Peyer's patch (tissue), 4 donors: ENCODE measurements around the gene ZBTB49. TPM values are rescaled to one million over a fixed set of nuclear protein-coding genes. Genes with fewer than 3 reads are reported as not detected.

ENCODE experiments used
- DNase-seq, 3 donors: peaks; one replicate each; pipeline ENCODE4 v3.0.0-alpha.2; 2017 to 2019
- H3K27ac ChIP-seq, 4 donors: fragments of 200-600 bp; sonication (generic); one replicate each; pipeline ENCODE4 v1.5.1; 2016 to 2019
- H3K27me3 ChIP-seq, 2 donors: fragments of 200-600 bp; sonication (generic); one replicate each; pipeline ENCODE4 v1.5.1; 2019
- H3K36me3 ChIP-seq, 3 donors: fragments of 200-600 bp; sonication (generic); one replicate each; pipeline ENCODE4 v1.5.1; 2016 to 2019
- H3K4me1 ChIP-seq, 4 donors: fragments of 200-600 bp; sonication (generic); one replicate each; pipeline ENCODE4 v1.5.1; 2016 to 2019
- H3K4me3 ChIP-seq, 4 donors: fragments of 200-600 bp; sonication (generic); 1 replicate in 3 of 4; 2 replicates in 1 of 4; pipeline ENCODE4 v1.5.1; 2016 to 2019; ENCODE audit warnings: mild to moderate bottlenecking in 1 of 4
- H3K9me3 ChIP-seq, 4 donors: fragments of 200-600 bp; sonication (generic); one replicate each; pipeline ENCODE4 v1.5.1; 2016 to 2019; ENCODE audit warnings: mild to moderate bottlenecking in 1 of 4
- POLR2A ChIP-seq, 2 donors: fragments of 450-650 bp; IDR thresholded peaks; one replicate each; pipeline ENCODE4 v1.5.1; 2017; ENCODE audit warnings: antibody characterized with exemption in 2 of 2, mild to moderate bottlenecking in 2 of 2, moderate library complexity in 2 of 2
- total RNA-seq, 4 donors: library from RNA; depleted of rRNA; stranded (reverse); fragments of >200 nt; gene quantifications; one replicate each; pipeline ENCODE4 v1.1.0, GENCODE V29; 2016
- TF ChIP-seq, protein P1 (sequence below), 6 experiments: fragments of 450-650 bp in 4 of 6; fragments of 200-600 bp in 2 of 6; sonication (generic) in 1 of 6; IDR thresholded peaks; one replicate each; pipeline ENCODE4 v1.5.1; 2017 to 2019; ENCODE audit warnings: antibody characterized with exemption in 6 of 6, mild to moderate bottlenecking in 3 of 6, moderate library complexity in 1 of 6

Gene ZBTB49
- total RNA-seq, 4 donors from 2014 or later = 3.3 to 17.0 (median 11.7) TPM

DNA sequence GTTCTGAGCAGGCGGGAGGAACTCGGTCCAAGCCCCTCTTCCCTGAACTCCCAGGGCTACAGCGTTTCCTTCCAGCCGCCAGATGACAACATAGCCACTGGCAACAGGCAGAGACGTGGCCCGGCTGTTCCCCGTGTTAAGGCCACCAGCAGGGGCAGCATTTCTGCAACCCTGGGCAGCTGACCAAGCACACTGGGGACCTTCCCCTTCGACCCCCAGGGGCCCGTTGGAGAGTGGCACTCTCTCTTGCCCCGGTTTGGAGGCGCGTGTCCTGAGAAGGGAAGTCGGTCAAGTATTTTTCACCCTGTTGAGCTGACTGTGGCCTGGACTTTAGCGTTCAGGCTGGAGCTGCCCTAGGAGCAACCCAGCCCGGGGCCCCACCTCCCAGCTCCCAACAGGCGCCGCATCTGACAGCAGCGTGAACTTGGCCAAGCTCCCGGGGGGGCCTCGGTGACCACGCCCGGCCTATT lies 37.6 kb downstream of the ZBTB49 start:
- no peaks in the 10 kb centered on the region for H3K36me3 ChIP-seq
- no peaks in the 10 kb centered on the region for H3K9me3 ChIP-seq
- no peak for TF ChIP-seq POLR2A (IDR thresholded peaks at IDR 0.05)
- TF ChIP-seq, protein P1, sequence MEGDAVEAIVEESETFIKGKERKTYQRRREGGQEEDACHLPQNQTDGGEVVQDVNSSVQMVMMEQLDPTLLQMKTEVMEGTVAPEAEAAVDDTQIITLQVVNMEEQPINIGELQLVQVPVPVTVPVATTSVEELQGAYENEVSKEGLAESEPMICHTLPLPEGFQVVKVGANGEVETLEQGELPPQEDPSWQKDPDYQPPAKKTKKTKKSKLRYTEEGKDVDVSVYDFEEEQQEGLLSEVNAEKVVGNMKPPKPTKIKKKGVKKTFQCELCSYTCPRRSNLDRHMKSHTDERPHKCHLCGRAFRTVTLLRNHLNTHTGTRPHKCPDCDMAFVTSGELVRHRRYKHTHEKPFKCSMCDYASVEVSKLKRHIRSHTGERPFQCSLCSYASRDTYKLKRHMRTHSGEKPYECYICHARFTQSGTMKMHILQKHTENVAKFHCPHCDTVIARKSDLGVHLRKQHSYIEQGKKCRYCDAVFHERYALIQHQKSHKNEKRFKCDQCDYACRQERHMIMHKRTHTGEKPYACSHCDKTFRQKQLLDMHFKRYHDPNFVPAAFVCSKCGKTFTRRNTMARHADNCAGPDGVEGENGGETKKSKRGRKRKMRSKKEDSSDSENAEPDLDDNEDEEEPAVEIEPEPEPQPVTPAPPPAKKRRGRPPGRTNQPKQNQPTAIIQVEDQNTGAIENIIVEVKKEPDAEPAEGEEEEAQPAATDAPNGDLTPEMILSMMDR (IDR thresholded peaks at IDR 0.05) = peak in 1 of 6 experiments; percentile 7
- no peaks in the 10 kb centered on the region for H3K27me3 ChIP-seq
- H3K27ac ChIP-seq = no peak overlapping the region
- H3K4me3 ChIP-seq = no peak overlapping the region
- H3K4me1 ChIP-seq = no peaks in the 10 kb centered on the region
- peak in 2 of 3 donors; percentile 9 to 42 for DNase-seq

DNA sequence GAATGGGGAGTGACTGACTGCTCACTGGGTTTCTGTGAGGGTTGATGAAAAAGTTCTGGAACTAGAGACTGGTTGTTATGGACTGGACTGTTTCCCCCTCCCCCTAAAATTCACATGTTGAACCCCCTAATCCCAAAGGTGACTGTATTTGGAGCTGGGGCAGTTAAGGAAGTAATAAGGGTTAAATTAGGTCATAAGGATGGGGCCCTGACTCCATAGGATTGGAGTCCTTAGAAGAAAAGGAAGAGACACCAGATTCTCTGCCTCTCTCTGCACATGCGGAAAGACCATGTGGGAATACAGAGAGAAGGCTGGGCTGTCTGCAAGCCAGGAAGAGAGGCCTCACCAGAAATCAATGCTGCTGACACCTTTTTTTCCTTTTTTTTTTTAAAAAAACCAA lies 38.2 kb downstream of the ZBTB49 start:
- TF ChIP-seq, protein P1 (IDR thresholded peaks at IDR 0.05) = no peak
- TF ChIP-seq POLR2A (IDR thresholded peaks at IDR 0.05) = no peak
- no peaks in the 10 kb centered on the region for H3K36me3 ChIP-seq
- no peak overlapping the region for H3K4me3 ChIP-seq
- no peak overlapping the region for H3K27ac ChIP-seq
- no peaks in the 10 kb centered on the region for H3K9me3 ChIP-seq
- no peaks in the 10 kb centered on the region for H3K4me1 ChIP-seq
- no peaks in the 10 kb centered on the region for H3K27me3 ChIP-seq
- no peak for DNase-seq

DNA sequence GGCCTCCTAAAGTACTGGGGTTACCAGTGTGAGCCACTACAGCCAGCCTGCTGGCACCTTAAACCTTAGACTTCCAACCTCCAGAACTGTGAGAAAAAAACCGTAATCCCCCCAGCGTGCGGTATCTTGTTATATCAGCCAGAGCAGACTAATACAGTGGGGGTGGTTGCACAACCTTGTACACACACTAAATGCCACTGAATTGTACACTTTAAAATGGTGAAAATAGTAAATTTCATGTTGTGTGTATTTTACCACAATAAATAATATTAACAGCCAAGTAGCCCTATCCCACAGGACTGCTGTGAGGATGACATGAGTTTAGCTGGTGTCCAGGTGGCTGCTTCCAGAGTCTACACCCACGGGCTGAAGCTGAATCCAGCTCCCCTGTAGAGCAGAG lies 38.8 kb downstream of the ZBTB49 start:
- H3K27ac ChIP-seq = no peak overlapping the region
- no peaks in the 10 kb centered on the region for H3K36me3 ChIP-seq
- no peak overlapping the region for H3K4me3 ChIP-seq
- no peaks in the 10 kb centered on the region for H3K9me3 ChIP-seq
- DNase-seq = peak in 2 of 3 donors; percentile 6 to 34
- H3K4me1 ChIP-seq = no peaks in the 10 kb centered on the region
- TF ChIP-seq, protein P1 (IDR thresholded peaks at IDR 0.05) = no peak
- TF ChIP-seq POLR2A (IDR thresholded peaks at IDR 0.05) = no peak
- H3K27me3 ChIP-seq = no peaks in the 10 kb centered on the region

DNA sequence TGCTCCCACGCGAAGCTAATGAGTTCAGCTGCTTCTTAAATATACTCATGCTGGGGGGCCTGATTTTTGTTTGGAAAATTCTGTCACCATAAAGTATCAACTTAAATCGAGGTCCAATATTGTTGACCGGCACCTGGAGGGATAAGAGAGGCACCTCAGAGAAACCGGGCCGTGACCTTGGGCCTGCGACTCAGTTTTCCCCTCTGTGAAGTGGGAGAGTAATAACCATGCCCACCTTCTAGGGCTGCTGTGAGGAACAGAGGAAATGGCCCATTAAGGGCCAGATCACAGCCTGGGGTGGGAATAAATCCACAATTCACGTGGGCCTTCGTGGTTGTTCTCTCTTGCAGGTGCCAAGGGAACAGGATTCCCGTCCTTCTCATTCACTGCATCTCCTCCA lies 39.4 kb downstream of the ZBTB49 start:
- Histone ChIP-seq H3K9me3 (no peaks in the 10 kb centered on the region), H3K4me1 (no peaks in the 10 kb centered on the region), H3K4me3 (no peak overlapping the region), H3K27me3 (no peaks in the 10 kb centered on the region), H3K36me3 (no peaks in the 10 kb centered on the region), H3K27ac (no peak overlapping the region)
- TF ChIP-seq, protein P1 (IDR thresholded peaks at IDR 0.05) = no peak
- no peak for TF ChIP-seq POLR2A (IDR thresholded peaks at IDR 0.05)
- DNase-seq = no peak

DNA sequence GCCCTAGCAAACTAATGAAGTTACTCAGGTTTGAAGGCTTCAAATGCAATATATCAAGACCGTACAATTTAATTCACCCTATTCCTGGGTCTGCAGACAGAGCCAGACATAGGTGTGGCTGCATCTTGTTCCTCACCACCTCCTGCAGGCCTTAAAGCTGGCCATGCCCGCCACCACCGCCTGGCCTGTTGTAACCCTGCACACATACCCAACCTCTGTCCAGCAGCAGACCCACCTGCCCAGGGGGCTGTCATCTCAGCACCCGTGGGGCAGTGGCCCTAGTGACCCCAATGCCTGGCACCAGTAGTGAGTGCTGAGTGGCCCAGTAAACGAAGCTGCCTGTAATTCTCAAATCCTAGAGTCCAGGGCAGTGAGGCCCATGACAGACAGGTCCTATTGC lies 40.7 kb downstream of the ZBTB49 start:
- Histone ChIP-seq H3K27ac (no peak overlapping the region), H3K36me3 (no peaks in the 10 kb centered on the region), H3K4me3 (no peak overlapping the region), H3K9me3 (no peaks in the 10 kb centered on the region), H3K27me3 (no peaks in the 10 kb centered on the region), H3K4me1 (no peaks in the 10 kb centered on the region)
- no peak for TF ChIP-seq POLR2A (IDR thresholded peaks at IDR 0.05)
- TF ChIP-seq, protein P1 (IDR thresholded peaks at IDR 0.05) = no peak
- peak in 1 of 3 donors; percentile 36 for DNase-seq

DNA sequence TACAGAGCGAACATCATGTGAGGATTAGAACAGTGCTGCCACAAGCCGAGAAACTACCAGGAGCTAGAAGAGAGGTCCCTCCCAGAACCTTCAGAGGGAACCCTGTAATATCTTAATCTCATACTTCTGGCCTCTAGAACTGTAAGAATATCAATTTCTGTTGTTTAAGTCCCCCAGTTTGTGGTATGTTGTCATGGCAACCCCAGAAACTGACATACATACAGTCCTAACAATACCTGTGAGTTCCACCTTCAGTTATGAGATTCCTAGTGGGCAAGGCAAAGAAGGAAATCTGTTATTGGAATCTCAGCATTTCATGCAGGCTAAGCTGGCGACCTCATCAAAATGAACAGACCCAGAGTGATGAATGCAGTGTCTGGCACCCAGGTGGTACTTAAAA lies 42.5 kb downstream of the ZBTB49 start:
- Histone ChIP-seq H3K4me1 (no peaks in the 10 kb centered on the region), H3K27ac (no peak overlapping the region), H3K9me3 (no peaks in the 10 kb centered on the region), H3K27me3 (no peaks in the 10 kb centered on the region), H3K36me3 (no peaks in the 10 kb centered on the region), H3K4me3 (no peak overlapping the region)
- DNase-seq = no peak
- TF ChIP-seq, protein P1 (IDR thresholded peaks at IDR 0.05) = no peak
- TF ChIP-seq POLR2A (IDR thresholded peaks at IDR 0.05) = no peak
